GM19240 (cell line): Measurements from ENCODE around the gene KCNJ2.

Source experiments
- DNase-seq: peaks from one replicate; pipeline ENCODE4 v3.0.0; 2011; ENCODE audit warnings: low spot score; ENCODE audit not compliant: insufficient read length

Gene KCNJ2

GRCh38 chr17:70202840-70203239 lies 33.5 kb downstream of the KCNJ2 start:
- no peak for DNase-seq

- DNase-seq = no peak
Measured at GRCh38 chr17:70204431-70204830, 35.1 kb downstream of the KCNJ2 start.

GRCh38 chr17:70205401-70205800 lies 36.1 kb downstream of the KCNJ2 start:
- no peak for DNase-seq

GRCh38 chr17:70206361-70207010 lies 37.2 kb downstream of the KCNJ2 start:
- DNase-seq = no peak

GRCh38 chr17:70207184-70207583 lies 37.9 kb downstream of the KCNJ2 start:
- no peak for DNase-seq

GRCh38 chr17:70208080-70208794 lies 38.9 kb downstream of the KCNJ2 start:
- no peak for DNase-seq

GRCh38 chr17:70208825-70209555 lies 39.7 kb downstream of the KCNJ2 start:
- DNase-seq = no peak

- no peak for DNase-seq
Measured at GRCh38 chr17:70215656-70216055, 46.3 kb downstream of the KCNJ2 start.

- no peak for DNase-seq
Measured at GRCh38 chr17:70217571-70217970, 48.2 kb downstream of the KCNJ2 start.

GRCh38 chr17:70225276-70225675 lies 55.9 kb downstream of the KCNJ2 start:
- DNase-seq = no peak
